GM13977 (cell line): ENCODE data around the gene ACP7.
A peak's percentile ranks its signal among the peaks of the same experiment; 100 is the strongest.

Experiments
- DNase-seq: peaks from one replicate; pipeline ENCODE4 v3.0.0; 2012; ENCODE audit warnings: low spot score
- CTCF ChIP-seq: IDR thresholded peaks from 2 replicates; pipeline ENCODE4 v1.5.1; 2012; ENCODE audit warnings: mild to moderate bottlenecking, control low read depth; ENCODE audit not compliant: insufficient read depth; ENCODE audit errors: extremely low read depth, missing control alignments
- in situ Hi-C: fragments of 300-500 bp; cut with MboI; formaldehyde crosslinking; loops from one replicate; pipeline ENCODE4 v1.12.0; 2022; ENCODE audit warnings: low sequenced_read_pairs, low pct_unique_long_range_greater_than_20kb, mixed read lengths, inconsistent platforms; ENCODE audit not compliant: unreplicated experiment

Gene ACP7

GRCh38 chr19:39128516-39129079, 44.4 kb downstream of the ACP7 start:
- TF ChIP-seq CTCF: no peak
- DNase-seq: no peak
- in situ Hi-C loops: loop anchor here (10.0 kb wide), 1 partner anchor 206 kb away; the partner anchor contains the start of gene GMFG

- TF ChIP-seq CTCF: no peak
- in situ Hi-C loops: loop anchor here (10.0 kb wide), 1 partner anchor 206 kb away; the partner anchor contains the start of gene GMFG
- no peak for DNase-seq
Measured at GRCh38 chr19:39129116-39129515, 44.9 kb downstream of the ACP7 start.

- in situ Hi-C loops: no loop called here
- peak; percentile 56 for DNase-seq
- TF ChIP-seq CTCF: no peak
Measured at GRCh38 chr19:39130337-39131254, 46.4 kb downstream of the ACP7 start.

- in situ Hi-C loops: no loop called here
- no peak for DNase-seq
- TF ChIP-seq CTCF: no peak
Measured at GRCh38 chr19:39131255-39131755, 47.1 kb downstream of the ACP7 start.

- DNase-seq: no peak
- in situ Hi-C loops: no loop called here
- no peak for TF ChIP-seq CTCF
Measured at GRCh38 chr19:39132344-39132969, 48.3 kb downstream of the ACP7 start.

GRCh38 chr19:39133431-39134270, 49.5 kb downstream of the ACP7 start:
- TF ChIP-seq CTCF: no peak
- in situ Hi-C loops: no loop called here
- DNase-seq: no peak
